ENCODE measurements around the gene AKR1C4.

GRCh38 chr10:5254488-5254887 lies 57.9 kb downstream of the AKR1C4 start:
- TF ChIP-seq EZH2phosphoT487 (IDR thresholded peaks at IDR 0.05; ENCODE audit: low read depth, severe bottlenecking, unreplicated experiment): no peak
- no peak for TF ChIP-seq EZH2 (IDR thresholded peaks at IDR 0.05; ENCODE audit: borderline replicate concordance)
- TF ChIP-seq CTCF (IDR thresholded peaks at IDR 0.05; ENCODE audit: poor library complexity): no peak

Data from hepatocyte (in vitro differentiated cells).